Nucleus accumbens (tissue), 56 donors: ENCODE data around the gene SF3A1.

Experiments used
- DNase-seq, 56 donors: peaks; one replicate each; lab custom pipeline; 2025; lab: John Stamatoyannopoulos, UW

SF3A1 gene

DNA sequence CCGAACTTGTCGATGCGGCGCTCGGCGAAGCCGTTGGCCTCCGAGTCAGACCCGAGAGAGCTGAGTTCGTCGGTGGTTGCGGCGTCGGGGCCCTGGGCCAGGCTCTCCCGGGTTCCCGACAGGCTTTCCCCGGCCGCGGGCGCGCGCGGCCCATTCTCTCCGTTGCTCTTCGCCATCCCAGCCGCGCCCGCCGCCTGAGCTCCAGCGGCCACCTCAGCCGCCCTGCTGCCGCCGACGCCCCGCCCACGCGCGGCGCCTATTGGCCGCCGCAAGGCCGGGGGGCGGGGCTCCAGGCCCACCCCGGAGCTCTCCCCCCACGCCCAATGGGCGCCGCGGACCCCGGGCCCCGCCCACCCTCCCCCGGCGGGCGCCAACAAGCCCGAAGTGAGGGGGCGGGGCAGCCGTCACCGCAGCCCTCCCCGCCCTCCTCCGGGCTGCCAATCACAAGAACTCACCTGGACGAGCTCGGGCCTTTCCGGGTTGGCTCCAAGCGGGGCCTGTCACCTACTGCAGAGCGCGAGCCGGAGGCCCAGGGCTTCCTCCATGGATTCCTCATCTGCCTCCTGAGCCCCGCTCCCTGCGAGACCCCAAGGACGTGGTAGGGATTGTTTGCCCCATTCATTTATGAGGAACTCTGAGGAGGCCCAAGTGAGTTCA, 29.9 kb downstream of the SF3A1 start, which contains the start of gene TBC1D10A:
Gene TBC1D10A, minus strand, starts transcription at position 236 of the 657 bp plus-strand sequence. Its CDS starts 60 bp downstream, at position 176.
- DNase-seq: peak in 55 of 56 donors; percentile 24 to 87 (median 72)

DNA sequence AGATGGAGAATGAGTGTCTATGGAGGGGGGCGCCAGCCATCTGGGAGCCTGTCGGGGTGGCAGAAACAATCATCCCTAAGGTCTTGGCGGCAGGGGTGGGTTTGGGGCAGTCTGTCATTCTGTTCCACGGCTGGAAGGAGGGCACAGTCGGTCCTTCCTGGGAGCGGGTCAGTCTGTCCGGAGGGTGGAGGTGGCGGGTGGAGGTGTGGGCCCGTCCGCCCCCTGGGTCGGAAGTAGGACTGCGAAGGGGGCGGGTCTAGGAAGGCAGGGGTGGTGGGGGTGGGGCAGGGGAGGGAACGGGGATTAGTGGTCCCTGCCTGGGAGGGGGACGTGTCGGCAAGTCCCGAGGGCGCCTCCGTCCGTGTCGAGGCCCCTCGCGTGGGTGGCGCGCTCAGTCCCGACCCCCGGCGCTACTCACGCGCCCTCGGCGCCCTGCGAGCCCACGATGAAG, 30.4 kb downstream of the SF3A1 start:
- DNase-seq: peak in 1 of 56 donors; percentile 30

DNA sequence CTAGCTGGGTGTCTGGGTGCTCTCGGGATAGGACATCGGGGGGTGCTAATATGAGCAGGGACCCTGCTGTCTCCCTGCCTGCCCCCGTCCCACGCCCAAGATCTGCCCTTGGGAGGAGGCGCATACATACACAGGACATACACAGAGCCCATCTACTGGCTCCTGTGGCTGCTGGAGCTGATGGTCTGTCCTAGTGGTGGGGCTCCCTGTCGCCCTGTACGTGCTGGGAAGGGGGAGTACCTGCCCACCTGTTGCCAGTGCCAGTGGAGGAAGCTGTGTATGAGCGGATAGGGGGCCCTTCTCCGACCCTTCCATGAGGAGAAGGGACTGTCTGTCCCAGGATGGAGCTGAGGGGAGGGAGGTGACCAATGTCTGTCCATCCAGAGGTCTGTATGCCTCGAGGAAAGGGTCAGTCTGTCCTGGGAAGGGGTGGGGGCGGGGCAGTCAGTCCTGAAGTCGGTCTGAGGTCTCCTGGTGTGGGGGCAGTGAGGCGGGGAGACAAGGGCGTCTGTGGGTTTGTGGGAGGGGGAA, 30.9 kb downstream of the SF3A1 start:
- no peak for DNase-seq

DNA sequence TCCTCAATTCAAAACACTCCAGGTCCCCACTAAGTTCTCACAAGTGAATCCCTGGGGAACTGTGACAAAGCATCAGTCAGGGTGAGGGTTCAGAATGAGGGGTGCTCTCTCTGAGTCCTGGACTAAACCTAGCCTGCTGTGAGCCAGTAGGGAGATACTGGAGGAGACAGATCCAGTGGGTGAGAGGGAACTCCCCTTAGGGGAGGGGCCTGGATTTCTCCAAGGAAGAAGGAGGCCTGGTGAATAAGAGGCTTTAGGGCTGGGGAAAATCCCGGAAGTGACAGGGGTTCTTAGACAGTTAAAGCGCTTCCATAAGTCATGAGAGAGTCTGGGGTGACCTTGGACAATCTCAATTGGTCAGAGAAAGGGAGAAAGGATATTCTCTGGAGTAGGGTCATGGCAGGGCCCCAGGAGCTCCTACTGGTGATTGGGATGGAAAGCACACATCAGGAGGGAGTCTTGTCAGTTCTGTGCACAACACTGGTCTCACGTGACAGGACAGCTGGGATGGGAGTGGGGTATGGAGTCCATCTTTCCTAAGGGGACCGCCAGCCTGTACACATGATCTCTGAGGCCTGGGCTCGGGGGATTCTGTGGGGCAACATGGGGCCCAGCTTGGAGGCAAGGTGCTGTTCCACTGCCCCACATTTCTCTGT, 31.5 kb downstream of the SF3A1 start:
- DNase-seq: peak in 6 of 56 donors; percentile 9 to 38 (median 18)

DNA sequence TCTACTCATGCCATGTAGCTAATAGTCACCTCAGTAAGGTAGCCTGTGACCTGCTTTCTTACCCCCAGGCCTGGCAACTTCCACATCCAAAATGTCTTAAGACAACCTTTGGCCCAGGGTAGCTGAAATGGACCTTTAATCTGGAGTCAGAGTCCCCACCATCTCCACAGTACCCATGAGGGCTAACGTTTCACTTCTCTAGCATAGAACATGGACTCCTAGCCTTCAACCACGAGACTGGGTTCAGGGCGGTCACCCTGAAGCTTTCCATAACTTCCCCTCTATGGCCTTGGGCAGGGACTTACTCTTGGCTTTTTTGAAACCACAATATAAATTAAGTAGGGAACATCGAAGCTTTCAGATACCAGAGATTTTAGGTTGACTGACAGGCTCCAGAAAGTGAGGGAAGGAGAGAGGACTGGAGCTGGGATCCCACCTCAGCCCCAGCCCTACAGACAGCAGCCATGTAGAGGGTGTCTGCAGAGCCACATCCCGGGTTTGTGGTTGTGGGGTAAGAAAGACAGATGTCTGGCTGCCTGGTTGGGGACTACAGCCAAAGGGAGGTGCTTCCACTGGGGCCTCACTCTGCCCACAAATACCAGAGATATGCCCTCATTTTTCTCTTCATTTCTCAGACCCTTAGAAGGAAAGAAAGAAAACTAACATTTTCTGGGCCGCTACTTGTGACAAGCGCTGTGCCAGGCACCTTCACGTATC, 32.5 kb downstream of the SF3A1 start:
- DNase-seq: no peak

DNA sequence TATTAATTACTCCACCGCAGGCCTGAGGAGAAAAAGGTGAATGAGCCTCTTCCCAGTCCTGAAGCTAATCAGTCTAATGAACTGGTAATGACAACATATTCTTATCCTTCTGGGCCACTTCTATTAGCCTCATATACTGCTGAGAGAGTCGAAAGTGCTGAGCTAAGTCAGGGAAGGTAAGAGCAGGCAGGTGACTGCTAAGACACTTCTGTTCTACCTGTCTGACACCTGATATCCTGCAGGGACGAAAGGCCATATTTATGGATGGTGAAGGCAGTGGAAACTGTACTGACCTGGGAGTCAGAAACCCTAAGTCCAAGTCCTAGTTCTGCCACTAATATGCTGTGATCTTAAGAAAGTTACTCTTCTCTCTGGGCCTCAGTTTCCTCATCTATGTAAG, 33.4 kb downstream of the SF3A1 start:
- no peak for DNase-seq

DNA sequence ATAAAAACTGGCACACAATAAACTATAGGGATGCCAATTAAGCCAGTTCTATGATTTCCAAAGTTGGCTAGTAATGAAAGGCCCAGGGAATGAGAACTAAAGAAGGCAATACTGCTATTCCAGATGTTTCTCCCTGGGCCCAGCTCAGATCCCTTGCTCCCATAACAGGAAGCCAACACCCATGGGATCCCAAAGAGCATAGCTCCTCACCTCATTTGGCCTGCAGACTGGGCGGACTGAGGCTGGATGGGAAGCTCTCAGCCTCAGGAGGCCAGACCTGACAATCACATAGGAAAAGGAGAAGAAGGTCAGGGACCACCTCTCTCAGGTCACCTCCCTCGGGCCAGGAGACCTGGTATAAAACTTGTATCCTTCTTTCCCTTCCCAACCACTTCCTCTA, 35.2 kb downstream of the SF3A1 start:
- DNase-seq: no peak

DNA sequence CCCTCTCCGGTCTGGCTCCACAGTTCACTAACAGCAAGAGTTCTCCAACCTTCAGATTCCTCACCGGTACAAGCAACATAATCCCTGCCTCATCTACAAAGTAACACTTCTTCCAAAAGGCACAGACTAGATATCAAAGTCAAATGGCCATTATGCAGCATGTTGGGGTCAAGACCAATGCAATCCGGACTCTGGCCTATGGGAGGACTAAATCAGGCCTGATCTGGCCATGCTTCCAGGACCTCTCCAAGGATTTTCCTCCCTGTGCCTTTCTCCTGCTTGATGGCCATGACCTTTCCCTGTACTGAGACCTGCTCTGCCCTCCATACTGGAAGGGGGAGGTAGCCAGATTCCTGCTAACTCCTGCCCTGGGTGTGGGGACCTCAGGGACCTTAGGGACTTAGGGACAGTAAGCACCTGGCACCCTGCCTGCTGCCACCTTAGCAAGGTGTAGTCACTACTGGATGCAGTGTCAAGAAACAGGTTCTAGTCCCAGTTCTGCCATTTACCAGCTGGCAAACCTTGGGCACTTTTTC, 36.6 kb downstream of the SF3A1 start:
- DNase-seq: no peak

DNA sequence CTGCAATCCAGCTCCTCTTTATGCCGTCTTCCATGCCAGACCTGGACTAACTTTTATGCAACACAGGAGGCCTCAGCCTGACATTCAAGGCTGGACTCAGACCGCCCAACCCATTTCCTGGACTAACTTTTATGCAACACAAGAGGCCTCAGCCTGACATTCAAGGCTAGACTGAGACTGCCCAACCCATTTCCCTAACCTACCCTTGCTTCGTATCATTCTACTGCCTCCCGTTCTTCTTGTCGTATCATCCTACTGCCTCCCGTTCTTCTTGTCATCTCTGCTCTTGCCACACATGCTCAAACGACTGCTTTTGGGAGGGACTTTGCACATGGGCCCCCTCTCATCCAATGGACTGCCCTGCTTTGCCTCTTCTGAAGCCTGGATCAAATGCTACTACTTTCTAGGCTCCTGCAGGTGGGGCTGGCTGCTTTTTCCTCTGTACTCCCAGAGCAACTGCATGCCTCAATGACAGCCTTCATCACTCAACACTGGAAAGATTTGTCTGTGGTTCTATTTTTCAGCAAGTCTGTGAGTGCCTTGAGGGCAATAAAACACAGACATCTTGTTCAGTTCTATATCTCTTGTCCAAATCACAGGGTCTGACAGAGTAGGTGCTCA, 37.8 kb downstream of the SF3A1 start:
- DNase-seq: no peak

DNA sequence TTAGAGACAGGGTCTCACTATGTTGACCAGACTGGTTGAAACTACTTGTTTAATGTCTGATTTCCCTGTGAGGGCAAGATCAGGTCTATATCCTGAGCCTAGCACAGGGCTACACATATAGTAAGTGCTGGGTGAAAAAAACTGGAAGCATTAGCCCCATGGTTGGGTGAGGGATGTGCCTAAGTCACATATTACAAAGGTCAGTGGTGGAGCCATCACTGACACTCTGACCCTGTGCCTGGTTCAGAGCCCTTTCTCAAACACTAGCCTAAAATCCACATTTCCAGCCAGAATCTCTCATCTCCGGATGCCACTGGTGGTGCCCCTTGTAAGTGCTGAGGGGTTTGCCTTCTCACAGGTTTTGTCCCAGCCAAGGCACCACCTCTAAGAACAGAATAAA, 38.9 kb downstream of the SF3A1 start:
- DNase-seq: no peak

DNA sequence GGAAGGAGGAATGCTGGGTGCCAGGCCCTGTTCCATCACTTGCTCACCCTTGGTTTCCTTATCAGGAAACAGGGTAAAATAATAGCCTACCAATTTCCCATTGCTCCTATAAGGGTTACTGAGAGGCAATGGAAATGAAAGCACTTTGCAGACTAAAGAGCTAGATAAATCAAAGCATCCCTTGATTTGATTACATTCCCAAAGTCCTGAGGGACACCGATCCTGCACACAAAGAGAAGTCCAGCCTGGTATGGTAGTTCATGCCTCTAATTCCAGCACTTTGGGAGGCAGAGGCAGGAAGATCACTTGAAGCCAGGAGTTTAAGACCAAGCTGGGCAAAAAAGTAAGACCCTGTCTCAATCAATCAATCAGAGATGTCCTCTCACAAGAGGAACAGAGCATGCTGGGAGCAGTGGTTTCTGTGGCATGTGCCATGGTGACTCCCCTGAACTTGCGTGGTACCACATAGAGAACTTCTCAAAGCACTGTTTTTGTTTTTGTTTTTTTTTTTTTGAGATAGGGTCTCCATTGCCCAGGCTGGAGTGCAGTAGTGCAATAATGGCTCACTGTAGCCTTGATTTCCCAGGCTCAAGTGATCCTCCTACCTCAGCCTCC, 40.6 kb downstream of the SF3A1 start:
- DNase-seq: no peak

DNA sequence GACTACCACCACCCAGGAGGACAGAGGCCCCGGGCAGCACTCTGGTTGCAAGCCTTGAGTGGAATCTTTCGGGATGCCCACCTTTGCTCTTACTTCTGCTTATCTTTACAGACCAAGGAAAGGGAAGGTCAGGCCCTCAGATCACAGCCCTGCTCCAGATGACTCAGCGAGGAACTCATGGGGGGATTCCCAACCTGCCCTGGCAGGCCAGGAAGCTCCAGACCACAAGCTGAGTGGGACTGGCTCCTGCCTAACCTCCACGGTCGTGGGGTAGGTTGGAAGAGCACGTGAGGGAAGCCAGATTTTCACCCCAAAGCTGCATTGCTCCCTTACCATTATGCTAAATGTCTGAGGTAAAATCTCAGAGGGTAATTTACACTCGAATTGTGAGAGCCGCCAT, 41.8 kb downstream of the SF3A1 start:
- DNase-seq: no peak

DNA sequence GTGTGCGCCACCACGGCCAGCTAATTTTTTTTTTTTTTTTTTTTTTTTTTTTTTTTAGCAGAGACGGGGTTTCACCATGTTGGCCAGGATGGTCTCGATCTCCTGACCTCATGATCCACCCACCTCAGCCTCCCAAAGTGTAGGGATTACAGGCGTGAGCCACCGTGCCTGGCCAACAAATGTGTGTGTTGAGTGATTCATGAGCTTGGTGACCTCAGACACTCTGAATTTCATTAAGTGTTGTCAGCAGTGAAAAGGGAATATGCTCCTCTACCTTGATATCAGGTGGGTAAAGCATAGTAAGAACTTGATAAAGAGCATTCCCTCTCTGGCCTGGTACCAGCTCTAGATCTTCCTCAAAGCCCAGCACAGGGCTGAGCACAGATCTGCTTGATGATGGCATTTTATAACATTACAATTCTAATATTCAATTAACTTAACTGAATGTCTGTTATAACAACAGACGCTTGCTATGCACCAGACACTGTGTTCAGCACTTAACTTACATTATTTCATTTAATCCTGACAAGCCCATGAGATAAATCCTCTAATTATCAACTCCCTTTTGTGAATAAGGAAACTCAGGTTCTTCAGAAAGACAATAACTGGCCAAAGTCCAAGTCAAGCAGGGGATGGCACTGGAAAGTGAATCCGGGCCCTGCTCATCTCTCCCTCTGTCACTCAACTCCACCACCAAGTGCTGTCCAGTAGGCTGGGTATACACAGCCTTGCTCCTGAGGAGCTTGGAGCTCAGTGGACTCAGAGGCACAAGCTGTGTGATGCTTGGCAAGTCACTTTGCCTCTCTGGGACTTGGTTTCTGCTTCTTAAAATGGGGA, 42.9 kb downstream of the SF3A1 start:
- DNase-seq: no peak

DNA sequence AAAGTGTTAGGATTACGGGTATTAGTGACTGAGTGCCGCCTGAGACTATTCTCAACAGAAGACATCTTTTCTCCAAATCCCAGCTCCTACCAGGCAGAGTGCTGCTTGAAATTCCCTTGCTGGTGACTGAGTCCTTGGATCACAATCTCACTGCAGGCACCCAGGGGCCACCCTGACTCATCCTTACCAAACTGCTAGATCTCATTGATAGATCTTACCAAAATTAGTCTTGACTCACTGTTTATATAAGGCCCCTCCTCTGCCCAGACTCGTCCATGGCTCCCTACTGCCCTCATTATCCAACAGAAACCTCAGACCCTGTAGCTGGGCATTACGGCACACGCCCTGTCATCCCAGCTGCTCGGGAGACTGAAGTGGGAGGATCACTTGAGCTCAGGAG, 44.6 kb downstream of the SF3A1 start:
- no peak for DNase-seq

DNA sequence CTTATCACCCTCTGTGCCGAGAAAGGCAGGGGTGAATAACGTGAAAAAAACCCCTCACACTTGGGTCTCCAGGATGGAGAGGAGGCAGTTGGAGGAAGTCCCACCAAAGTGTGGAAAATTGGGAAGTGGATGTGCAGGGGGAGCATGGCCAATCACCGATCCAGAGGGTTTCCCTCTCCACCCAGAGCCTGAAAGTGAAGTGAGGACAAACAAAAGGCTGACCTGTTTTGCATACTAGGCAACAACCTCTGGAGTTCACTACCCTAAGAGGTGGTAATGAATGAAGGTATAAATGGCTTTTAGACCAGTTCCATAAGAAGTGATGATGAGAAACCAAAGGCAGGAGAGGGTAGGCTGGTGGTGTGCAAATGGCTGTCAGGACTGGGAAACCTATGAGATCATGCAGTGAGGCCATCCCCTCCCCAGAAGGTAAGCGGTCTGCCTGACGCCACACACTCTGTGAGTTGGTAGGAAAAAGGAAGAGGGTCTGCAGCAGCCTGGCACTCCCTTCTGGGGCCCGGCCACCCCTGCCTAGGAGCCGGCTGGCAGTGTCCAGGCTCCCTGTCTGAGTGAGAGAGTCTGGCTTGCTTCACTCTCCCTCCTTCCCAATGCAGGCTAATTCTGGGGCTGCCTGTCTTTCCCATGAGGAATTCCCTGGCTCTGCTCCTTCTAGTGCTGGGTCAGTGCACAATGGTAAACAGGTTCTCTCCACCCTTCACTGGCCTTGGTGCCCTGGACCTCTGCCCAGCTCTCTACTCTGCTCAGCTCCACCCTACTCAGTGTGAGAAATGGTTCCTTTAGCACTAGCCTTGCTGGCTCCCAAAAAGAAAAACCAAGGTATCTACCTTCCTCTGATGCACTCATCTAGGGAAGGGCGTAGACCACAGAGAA, 45.6 kb downstream of the SF3A1 start:
- peak in 22 of 56 donors; percentile 7 to 60 (median 37) for DNase-seq

DNA sequence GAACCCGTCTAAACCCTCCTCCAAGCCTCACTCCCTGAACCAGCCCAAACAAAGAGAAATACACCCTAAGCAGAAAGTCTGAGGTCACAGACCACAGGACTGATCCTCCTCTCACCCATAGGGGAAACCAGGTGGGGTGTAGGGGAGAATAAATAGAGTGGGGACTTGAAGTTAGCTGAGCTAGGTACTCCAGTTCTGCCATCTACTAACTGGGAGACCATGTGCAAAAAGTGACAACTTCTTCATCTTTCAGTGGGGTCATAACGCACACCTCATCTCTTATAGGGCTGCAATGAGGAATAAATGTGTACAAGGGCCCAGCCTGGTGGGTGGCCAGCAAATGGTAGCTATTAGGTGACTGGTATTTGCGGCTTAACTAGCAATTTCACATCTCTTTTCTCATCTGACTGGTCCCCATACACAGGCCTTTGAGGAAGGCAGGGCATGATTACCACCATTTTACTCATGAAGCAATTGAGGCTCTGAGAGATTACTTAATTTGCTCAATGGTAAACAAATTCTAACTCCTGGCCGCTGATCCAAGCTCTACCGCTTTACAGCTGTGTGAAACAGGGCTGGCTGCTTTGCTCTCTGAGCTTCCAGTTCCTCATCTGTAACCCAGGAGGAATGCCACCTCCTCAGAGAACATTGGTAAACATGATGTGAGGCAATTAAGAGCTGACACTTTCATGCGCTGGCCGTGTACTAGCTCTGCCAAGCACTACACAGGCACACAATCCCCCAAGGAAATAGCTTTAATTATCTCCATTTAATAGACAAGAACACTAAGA, 46.5 kb downstream of the SF3A1 start:
- peak in 1 of 56 donors; percentile 6 for DNase-seq

DNA sequence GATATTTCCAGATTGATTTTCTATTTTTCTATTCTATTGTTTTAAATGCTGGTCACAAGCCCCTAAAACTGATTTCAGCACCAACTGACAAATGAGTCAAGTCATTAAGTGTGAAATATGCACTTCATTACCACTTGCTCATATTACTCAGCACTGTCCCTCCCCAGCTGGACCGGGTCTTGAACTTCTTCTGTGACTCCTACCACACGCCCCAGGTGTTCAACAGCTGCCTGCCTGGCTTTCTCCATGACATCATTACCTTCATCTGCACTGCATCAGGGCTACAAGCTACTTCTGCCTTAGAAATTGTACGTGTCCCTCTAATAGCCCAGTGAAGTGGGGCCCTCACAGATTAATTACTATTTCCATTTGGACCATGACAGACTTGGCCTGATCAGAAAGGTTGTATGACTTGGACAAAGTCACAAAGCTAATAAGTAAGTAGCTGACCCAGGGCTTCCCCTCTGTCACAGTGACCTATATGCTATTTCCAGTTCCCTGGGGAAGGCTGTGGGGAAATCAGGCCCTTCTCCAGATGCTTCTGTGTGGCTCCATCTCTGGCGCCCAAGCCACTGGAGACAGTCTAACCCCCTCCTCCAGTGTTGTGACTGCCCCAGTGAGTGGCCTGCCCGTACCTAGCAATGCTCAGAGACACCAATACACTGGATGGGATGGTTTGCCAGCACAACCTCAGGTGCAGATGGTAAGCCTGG, 48.0 kb downstream of the SF3A1 start:
- no peak for DNase-seq
